GM12891 (cell line): ENCODE results near the gene NFKBIE.

ENCODE experiments used
- POLR2A ChIP-seq: IDR thresholded peaks from 2 replicates; pipeline ENCODE4 v1.6.1; 2011; ENCODE audit warnings: low read depth, low read length, control low read depth
- POLR2AphosphoS5 ChIP-seq: IDR thresholded peaks from 2 replicates; pipeline ENCODE4 v1.6.1; 2011; ENCODE audit warnings: low read depth, low read length, control low read depth
- TAF1 ChIP-seq: IDR thresholded peaks from 2 replicates; pipeline ENCODE4 v1.6.1; 2011; ENCODE audit warnings: low read depth, low read length, control low read depth

- TF ChIP-seq TAF1 (no peak), POLR2A (no peak), POLR2AphosphoS5 (no peak)
These were observed 20.4 kb upstream of the NFKBIE start for GRCh38 chr6:44285552-44286284.
